ES-I3 (cell line): ENCODE results near the gene ASB13.

ENCODE experiments used
- H3K36me3 ChIP-seq: 2 replicates; pipeline ENCODE4 v1.6.1; 2013; ENCODE audit warnings: mild to moderate bottlenecking, low read length, control low read depth, moderate library complexity; ENCODE audit not compliant: insufficient read depth
- H3K4me1 ChIP-seq: 2 replicates; pipeline ENCODE4 v1.6.1; 2013; ENCODE audit warnings: mild to moderate bottlenecking, control low read depth, low read length; ENCODE audit not compliant: insufficient read depth
- H3K9ac ChIP-seq: 2 replicates; pipeline ENCODE4 v1.6.1; 2013; ENCODE audit warnings: low read depth, mild to moderate bottlenecking, low read length, moderate library complexity
- H3K9me3 ChIP-seq: 2 replicates; pipeline ENCODE4 v1.6.1; 2013; ENCODE audit warnings: mild to moderate bottlenecking, low read length, moderate library complexity; ENCODE audit not compliant: control insufficient read depth, insufficient read depth

The ASB13 gene

GRCh38 chr10:5618829-5619228, 47.6 kb downstream of the ASB13 start:
- Histone ChIP-seq H3K9ac (no peak overlapping the region), H3K36me3 (no peaks in the 10 kb centered on the region), H3K9me3 (no peaks in the 10 kb centered on the region), H3K4me1 (no peaks in the 10 kb centered on the region; the same call in 1 of the 2 replicates)

GRCh38 chr10:5618042-5618441, 48.4 kb downstream of the ASB13 start:
- Histone ChIP-seq H3K4me1 (no peaks in the 10 kb centered on the region; the same call in 1 of the 2 replicates), H3K36me3 (no peaks in the 10 kb centered on the region), H3K9me3 (no peaks in the 10 kb centered on the region), H3K9ac (no peak overlapping the region)

DNA sequence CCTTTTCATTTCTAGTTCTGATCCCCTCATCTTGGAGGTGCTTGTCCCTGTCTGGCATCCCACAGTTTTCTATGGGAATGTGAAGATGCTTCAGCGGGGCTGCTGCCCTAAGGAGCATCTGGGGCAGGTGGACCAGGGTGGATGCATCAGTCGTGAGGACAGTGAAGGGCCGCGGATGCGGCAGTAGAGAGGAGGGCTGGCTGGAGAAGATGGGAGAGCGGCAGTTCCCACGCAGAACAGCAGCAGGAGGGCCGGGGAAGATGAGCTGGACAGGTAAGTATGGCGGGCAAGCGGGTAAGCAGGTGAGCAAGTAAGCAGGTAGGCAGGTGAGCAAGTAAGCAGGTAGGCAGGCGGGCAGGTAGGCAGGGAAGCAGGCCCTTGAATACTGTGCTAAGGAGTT, 48.9 kb downstream of the ASB13 start:
- no peaks in the 10 kb centered on the region; the same call in 1 of the 2 replicates for H3K4me1 ChIP-seq
- H3K36me3 ChIP-seq = no peaks in the 10 kb centered on the region
- H3K9me3 ChIP-seq = no peaks in the 10 kb centered on the region
- no peak overlapping the region for H3K9ac ChIP-seq

- H3K9ac ChIP-seq = no peak overlapping the region
- H3K4me1 ChIP-seq = no peaks in the 10 kb centered on the region; the same call in 1 of the 2 replicates
- H3K9me3 ChIP-seq = no peaks in the 10 kb centered on the region
- no peaks in the 10 kb centered on the region for H3K36me3 ChIP-seq
Observed at GRCh38 chr10:5616836-5617235, 49.6 kb downstream of the ASB13 start.

DNA sequence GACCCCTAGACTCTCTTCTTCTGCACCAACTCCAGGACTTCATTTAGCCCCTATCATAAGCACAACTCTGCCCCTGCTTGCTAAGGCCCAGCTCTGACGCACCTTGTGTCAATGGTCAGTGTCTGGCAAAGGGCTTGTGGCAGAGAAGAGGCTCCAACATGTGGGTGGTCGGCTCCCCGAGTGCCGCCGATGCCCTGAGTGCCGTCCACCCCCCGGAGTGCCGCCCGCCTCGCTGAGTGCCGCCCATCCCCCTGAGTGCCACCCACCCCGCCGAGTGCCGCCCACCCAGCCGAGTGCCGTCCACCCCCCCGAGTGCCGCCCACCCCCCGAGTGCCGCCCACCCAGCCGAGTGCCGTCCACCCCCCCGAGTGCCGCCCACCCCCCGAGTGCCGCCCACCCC, 50.3 kb downstream of the ASB13 start:
- Histone ChIP-seq H3K9me3 (no peaks in the 10 kb centered on the region), H3K4me1 (no peaks in the 10 kb centered on the region; the same call in 1 of the 2 replicates), H3K9ac (no peak overlapping the region), H3K36me3 (no peaks in the 10 kb centered on the region)

GRCh38 chr10:5615316-5615715, 51.1 kb downstream of the ASB13 start:
- H3K9me3 ChIP-seq = no peaks in the 10 kb centered on the region
- H3K36me3 ChIP-seq = no peaks in the 10 kb centered on the region
- no peak overlapping the region for H3K9ac ChIP-seq
- H3K4me1 ChIP-seq = no peaks in the 10 kb centered on the region; the same call in 1 of the 2 replicates

DNA sequence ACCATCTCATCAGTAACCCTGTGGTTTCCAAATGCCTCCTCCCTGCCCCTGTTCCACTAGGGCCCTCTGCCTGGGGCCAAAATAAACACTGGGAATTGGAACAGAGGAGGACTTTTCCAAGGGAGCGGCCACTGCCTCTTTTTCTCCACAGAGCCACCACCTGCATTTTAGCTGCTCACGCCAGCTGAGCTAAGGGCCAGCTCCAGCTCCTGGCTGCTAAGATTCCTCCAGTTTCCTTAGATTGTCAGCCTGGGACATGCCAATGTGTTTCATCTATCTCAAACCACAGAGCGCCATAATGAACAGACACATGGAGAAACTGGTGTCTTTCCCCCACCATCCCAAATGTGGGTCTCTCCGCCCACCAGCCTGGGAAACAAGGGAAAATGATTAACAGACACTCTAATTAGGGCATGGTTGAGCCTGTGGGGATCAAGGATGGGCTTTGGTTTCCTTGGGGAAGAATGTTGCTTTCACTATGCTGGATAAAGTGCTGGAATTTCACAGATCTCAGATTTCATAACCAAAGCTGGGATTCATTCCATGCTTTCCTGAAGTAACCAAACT, 52.2 kb downstream of the ASB13 start:
- Histone ChIP-seq H3K9ac (no peak overlapping the region), H3K4me1 (no peaks in the 10 kb centered on the region), H3K36me3 (no peaks in the 10 kb centered on the region), H3K9me3 (no peaks in the 10 kb centered on the region)

DNA sequence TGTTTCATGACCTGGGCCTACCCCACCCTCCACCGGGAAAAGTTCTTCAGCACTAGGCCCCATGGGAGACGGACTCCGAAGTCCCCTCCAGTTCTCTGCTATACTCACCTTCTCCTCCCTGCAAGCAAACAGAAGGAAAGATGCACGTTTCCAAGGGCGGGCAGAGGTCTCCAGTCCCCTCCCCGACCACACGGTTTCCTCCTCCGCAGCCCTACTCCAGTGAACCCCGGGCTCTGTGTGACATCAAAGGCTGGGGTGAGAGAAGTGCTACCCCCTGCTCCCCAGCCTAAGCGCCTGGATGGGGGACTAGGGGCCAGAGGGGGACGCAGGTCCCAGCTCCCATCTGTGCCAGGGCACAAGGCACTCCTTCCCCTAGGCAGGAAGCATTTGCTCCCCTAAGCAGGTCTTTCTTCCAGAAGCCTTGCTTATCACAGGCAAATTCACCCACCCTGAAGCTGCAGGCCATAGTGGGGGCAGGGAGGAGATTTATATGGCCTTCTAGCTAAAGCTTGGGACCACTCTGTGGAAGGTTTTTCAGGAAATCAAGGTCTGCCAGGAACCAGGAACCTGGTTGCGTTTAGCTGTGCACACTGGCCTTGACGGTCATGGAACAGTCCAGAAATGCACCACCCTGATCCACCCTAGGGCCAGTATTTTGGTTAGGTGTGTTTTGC, 52.8 kb downstream of the ASB13 start:
- Histone ChIP-seq H3K36me3 (no peaks in the 10 kb centered on the region), H3K9ac (no peak overlapping the region), H3K4me1 (no peaks in the 10 kb centered on the region), H3K9me3 (no peaks in the 10 kb centered on the region)

DNA sequence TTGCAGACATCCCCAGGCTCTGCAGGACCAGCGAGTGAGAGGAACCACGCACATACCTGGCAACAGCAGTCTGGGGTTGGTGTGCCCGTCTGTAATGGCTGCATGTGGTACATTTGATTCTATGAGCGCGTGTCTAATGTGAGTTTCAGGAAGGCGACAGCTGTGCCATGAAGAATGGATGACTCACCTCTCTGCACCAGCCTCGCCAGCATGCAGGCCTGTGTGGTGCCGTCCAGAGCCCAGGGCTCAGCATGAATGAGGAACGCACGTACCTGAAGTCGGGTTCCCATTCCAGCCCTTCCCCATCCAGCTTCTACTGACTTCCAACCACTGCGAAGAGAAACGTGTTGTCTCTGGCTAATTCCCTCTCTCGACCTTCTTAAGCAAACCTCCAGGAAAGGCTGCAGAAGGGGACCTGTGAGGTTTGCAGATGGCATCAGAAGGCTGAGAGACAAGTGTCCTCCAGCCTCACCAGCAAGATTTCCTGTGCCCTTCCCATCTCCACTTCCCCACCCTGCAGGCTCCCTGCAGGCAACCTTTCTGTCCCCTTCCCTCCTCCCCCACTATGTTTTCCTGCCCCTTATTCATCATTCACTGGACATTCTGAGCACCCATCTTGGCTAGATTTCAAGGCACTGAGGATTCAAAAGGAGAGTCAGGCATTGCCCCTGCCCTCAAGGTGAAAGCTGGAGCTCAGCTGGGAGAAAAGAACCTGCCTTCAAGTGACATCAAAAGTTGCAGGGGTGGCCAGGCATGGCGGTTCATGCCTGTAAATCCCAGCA, 54.3 kb downstream of the ASB13 start:
- Histone ChIP-seq H3K4me1 (no peaks in the 10 kb centered on the region), H3K9me3 (no peaks in the 10 kb centered on the region), H3K9ac (no peak overlapping the region), H3K36me3 (no peaks in the 10 kb centered on the region)

DNA sequence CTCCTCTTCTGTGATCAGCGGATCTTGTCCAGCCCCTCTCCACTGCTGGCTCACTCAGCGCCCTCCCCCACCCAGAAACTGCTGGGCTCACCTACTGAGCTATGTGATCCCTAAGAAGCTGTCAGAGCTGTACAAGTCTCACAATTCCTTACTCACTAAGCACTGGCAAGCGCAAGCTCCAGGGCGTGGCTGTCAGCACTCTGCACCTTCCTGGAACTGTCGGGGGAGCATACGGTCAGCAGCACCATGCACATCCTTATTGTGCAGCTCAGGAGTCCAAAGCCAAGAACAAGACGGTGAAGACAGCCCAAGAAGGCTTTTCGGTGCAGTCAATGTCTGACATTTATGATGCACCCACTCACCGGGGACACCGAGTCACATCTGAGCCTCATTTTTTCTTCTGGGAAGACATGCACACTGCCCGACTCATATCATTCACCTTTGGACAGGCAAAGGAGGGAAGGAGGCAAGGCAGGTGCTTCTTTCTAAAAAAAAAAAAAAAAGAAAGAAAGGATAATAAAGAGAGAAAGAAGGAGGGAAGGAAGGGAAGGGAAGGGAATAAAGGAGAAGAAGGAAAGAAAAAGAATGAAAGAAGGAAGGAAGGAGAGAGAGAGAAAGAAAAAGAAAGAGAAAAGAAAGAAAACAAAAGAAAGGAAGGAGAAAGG, 56.3 kb downstream of the ASB13 start:
- H3K36me3 ChIP-seq = no peaks in the 10 kb centered on the region
- H3K9ac ChIP-seq = no peak overlapping the region
- H3K9me3 ChIP-seq = no peaks in the 10 kb centered on the region
- no peaks in the 10 kb centered on the region for H3K4me1 ChIP-seq

GRCh38 chr10:5608608-5609220, 57.7 kb downstream of the ASB13 start:
- Histone ChIP-seq H3K9me3 (no peaks in the 10 kb centered on the region), H3K4me1 (no peaks in the 10 kb centered on the region), H3K9ac (no peak overlapping the region)

DNA sequence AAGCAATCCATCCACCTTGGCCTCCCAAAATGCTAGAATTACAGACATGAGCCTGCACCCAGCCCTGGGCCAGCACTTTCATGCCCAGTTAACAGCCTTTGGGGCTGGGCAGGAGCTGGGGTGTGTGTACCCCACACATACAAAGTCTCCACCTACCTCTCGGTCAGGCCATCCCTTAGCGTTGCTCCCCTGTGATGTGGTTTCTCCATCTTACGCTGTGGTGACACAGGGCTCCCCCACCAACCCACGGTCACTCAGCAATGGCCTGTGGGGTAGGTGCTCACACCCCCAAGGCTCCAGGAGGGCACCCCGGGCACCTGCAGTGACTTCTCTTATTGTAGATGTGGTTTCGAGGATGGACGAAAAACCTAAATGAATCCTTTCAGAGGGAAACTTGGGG, 58.8 kb downstream of the ASB13 start:
- Histone ChIP-seq H3K4me1 (no peaks in the 10 kb centered on the region), H3K9ac (no peak overlapping the region), H3K9me3 (no peaks in the 10 kb centered on the region), H3K36me3 (no peaks in the 10 kb centered on the region)

More at GRCh38 chr10:5608608-5609220, 57.7 kb downstream of the ASB13 start:
- H3K36me3 ChIP-seq = no peaks in the 10 kb centered on the region

DNA sequence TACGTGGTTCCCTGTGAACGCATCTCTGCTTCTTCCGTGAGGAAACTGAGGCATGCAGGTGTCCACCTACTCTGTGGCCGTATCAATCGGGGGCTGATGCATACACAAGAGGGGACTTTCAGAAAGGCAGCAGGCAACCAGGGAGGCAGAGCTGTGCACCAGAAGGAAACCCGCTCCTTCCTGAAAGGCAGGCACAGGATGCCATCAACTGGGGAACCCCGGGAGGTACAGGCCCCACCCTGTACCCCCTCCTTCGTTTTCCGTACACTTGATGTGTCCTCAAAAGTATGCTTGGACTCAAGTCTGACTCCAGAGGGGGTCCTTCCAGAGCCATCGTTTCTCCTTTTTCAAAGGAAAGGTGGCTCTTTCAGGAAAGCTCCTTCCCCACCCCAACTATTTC, 59.5 kb downstream of the ASB13 start:
- Histone ChIP-seq H3K4me1 (no peaks in the 10 kb centered on the region), H3K9ac (no peak overlapping the region), H3K9me3 (no peaks in the 10 kb centered on the region), H3K36me3 (no peaks in the 10 kb centered on the region)

GRCh38 chr10:5606321-5606720, 60.1 kb downstream of the ASB13 start:
- Histone ChIP-seq H3K9ac (no peak overlapping the region), H3K9me3 (no peaks in the 10 kb centered on the region), H3K4me1 (no peaks in the 10 kb centered on the region), H3K36me3 (no peaks in the 10 kb centered on the region)
